ENCODE data around the gene NISCH.
"Not testable (repeated sequence)": the region's sequence is repeated elsewhere in the genome, so short reads cannot be mapped to it uniquely, and the experiment has no call there.

The NISCH gene

DNA sequence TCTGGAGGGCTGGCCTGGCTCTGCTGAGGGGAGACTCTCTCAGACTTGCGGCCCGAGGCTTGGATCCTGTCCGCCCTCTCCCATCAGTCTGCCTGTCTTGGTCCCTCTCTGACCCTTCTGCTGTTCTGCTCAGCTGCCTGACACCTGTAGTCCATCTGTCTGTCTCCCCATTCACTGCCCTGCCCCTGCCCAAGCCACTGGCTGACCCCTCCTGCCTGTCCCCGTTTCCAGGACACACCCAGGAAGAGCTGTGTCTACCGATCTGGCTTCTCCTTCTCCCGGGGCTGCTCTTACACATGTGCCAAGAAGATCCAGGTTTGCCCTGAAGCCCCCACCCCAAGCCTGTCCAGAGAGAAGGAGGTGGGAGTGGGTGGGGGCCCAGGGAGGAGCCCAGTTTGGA, 59.8 kb downstream of the NISCH start:
- DNase-seq (ENCODE audit: low spot score), result no peak

DNA sequence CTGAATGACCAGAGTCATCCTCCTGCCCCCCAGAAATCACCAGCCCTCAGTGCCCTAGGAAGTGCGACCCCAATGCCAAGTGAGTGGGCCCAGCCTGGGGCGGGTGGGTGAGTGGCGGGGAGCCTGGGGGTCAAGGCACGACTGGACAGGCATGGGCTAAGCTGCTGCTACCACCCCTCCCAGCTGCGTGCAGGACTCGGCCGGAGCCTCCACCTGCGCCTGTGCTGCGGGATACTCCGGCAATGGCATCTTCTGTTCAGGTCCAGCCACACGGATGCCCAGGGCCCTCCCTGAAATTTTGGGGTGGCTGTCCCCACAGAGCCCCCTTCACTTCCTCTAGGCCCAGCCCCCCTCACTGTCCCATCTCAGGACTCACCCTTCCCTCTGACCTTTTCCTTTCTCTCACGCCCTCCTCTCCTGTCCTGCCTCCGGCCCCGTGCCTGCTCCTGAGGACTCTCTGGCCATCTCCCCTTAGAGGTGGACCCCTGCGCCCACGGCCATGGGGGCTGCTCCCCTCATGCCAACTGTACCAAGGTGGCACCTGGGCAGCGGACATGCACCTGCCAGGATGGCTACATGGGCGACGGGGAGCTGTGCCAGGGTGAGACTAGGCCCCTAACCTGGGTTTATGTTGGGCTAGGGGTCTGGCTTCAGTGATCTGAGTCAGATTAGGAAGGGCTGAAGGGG, 61.2 kb downstream of the NISCH start:
- no peak for DNase-seq (ENCODE audit: low spot score)

DNA sequence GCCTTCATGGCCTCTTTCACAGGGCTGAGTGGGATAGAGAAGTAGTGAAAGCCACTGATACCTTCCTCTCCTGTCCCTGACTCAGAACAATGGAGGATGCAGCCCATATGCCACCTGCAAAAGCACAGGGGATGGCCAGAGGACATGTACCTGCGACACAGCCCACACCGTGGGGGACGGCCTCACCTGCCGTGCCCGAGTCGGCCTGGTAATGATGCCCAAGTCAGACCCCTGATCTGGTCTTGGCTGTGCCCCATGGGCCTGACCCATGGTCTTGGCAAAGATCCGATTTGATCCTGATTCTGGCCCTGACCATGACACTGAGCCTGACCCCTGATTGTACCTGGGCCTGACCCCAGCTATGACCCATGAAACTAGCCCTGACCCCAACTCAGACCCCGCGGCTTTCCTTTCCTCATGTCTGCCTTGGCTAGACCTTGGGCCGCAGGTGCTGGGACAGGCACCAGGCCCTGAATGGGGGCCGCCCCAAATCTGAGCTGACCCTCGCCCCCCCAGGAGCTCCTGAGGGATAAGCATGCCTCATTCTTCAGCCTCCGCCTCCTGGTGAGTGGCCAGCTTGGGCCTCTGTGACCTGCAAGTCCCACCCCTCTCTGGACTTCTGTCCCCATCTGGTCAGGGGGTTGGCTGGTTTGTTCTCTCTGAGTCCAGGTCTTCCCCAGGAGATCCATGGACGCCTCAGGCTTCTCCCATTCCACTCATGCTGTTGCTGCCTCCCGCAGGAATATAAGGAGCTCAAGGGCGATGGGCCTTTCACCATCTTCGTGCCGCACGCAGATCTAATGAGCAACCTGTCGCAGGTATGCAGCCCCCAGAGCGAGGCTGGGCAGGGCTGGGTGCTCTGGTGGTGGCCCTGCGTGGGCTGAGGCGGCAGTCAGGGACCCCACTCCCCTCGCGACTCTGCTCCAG, 62.7 kb downstream of the NISCH start:
- DNase-seq (ENCODE audit: low spot score), result no peak

DNA sequence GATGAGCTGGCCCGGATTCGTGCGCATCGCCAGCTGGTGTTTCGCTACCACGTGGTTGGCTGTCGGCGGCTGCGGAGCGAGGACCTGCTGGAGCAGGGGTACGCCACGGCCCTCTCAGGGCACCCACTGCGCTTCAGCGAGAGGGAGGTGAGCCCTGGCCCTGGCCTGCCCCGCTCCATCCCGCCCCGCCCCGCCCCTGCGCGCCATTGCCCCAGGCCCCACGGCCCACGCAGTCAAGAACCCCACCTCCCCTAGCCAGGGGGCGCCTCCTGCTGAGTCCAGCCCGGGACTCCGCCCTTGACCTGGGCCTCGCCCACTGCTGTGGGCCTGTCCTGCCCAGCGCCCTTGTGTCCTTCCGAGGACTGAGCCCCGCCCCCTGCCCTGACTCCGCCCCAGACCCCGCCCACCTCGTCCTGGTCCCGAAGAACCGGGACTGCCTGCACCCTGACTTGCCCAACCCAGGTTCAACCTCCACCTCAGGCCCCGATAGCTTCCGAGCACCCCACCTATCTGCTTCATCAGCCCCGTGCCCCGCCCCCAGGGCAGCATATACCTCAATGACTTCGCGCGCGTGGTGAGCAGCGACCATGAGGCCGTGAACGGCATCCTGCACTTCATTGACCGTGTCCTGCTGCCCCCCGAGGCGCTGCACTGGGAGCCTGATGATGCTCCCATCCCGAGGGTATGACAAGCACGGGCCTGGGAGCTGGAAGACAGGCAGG, 63.5 kb downstream of the NISCH start:
- DNase-seq (ENCODE audit: low spot score), result no peak

DNA sequence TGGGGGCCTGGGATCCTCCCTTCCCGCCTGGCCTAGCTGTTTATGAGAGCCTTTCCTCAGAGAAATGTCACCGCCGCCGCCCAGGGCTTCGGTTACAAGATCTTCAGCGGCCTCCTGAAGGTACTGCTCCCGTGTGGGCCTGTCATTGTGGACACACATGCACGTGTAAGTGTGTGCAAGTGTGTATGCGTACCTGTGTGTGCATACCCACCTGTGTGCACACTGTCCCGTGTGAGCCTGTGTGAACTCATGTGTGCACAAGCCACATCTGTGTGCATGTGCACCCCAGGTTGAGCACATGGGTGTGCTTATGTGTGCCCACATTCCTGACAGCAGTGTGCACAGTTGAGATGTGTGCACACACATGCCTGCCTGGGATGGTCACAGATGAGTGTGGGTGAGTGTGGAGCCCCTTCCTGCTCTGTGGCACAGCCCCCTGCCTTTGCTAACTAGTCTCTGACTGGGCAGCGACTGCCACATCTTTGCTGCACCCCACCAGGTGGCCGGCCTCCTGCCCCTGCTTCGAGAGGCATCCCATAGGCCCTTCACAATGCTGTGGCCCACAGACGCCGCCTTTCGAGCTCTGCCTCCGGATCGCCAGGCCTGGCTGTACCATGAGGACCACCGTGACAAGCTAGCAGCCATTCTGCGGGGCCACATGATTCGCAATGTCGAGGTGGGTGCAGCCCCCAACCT, 64.2 kb downstream of the NISCH start:
- no peak for DNase-seq (ENCODE audit: low spot score)

DNA sequence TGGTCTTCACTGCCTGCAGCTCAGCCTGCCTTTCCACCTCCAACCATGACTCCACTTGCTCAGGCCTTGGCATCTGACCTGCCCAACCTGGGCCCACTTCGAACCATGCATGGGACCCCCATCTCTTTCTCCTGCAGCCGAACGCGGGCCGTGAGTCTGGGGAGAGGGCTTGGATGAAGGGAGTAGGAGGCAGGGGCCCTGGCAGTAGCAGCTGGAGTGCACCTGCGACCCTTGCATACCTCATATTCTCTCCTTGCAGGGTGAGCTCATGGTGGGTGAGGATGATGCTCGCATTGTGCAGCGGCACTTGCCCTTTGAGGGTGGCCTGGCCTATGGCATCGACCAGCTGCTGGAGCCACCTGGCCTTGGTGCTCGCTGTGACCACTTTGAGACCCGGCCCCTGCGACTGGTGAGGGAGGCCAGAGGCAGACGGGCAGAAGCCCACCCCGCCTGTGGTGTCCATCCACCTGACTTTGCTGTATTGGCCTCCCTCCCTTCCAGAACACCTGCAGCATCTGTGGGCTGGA, 64.8 kb downstream of the NISCH start:
- no peak for DNase-seq (ENCODE audit: low spot score)

DNA sequence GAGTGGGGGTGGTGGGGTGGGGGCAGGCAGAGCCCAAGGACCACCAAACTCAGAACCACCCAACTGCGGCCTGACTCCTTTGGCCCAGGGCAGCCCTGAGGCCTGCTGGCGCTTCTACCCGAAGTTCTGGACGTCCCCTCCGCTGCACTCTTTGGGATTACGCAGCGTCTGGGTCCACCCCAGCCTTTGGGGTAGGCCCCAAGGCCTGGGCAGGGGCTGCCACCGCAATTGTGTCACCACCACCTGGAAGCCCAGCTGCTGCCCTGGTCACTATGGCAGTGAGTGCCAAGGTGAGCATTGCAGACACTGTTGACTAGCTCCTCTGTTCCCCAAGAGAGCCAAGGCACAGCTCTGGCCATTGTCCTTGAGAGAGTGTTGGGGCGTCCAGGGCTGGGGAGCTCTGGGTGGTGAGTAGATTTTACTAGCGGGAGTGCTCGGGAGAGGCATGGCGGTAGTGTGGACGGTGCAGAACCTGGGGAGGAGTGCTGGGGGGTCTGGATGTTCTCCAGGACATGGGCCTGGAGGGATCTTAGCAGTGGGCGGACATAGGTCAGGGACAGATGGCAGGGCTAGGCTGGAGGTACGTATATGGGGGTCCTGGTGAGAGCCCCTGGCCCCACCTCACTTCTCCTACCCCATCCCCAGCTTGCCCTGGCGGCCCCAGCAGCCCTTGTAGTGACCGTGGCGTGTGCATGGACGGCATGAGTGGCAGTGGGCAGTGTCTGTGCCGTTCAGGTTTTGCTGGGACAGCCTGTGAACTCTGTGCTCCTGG, 65.5 kb downstream of the NISCH start:
- no peak for DNase-seq (ENCODE audit: low spot score)

DNA sequence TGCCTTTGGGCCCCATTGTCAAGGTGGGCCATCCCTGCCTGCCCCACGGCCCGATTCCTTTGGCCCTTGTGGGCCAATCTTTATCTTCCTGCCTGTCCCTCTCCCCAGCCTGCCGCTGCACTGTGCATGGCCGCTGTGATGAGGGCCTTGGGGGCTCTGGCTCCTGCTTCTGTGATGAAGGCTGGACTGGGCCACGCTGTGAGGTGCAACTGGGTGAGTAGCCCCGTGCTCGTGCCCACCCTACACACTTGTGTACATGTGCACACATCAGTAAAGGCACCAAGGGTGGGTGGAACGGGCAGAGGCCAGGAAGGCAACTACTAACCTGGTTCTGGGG, 66.1 kb downstream of the NISCH start:
- no peak for DNase-seq (ENCODE audit: low spot score)

DNA sequence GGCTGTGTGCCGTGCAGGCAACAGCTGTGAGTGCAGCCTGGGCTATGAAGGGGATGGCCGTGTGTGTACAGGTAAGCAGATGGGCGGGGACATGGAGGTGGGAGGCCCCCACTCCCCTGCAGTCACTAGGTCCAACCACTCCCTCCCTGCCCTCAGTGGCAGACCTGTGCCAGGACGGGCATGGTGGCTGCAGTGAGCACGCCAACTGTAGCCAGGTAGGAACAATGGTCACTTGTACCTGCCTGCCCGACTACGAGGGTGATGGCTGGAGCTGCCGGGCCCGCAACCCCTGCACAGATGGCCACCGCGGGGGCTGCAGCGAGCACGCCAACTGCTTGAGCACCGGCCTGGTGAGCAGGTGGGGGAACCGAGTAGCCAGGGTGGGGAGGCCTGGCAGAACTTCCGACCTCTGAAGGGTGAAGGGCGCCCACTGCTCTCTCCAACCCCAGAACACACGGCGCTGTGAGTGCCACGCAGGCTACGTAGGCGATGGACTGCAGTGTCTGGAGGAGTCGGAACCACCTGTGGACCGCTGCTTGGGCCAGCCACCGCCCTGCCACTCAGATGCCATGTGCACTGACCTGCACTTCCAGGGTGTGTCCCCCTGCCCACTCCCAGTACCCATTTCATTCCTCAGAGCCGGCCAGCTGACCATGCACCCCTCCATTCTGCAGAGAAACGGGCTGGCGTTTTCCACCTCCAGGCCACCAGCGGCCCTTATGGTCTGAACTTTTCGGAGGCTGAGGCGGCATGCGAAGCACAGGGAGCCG, 66.7 kb downstream of the NISCH start:
- DNase-seq (ENCODE audit: low spot score), result no peak

DNA sequence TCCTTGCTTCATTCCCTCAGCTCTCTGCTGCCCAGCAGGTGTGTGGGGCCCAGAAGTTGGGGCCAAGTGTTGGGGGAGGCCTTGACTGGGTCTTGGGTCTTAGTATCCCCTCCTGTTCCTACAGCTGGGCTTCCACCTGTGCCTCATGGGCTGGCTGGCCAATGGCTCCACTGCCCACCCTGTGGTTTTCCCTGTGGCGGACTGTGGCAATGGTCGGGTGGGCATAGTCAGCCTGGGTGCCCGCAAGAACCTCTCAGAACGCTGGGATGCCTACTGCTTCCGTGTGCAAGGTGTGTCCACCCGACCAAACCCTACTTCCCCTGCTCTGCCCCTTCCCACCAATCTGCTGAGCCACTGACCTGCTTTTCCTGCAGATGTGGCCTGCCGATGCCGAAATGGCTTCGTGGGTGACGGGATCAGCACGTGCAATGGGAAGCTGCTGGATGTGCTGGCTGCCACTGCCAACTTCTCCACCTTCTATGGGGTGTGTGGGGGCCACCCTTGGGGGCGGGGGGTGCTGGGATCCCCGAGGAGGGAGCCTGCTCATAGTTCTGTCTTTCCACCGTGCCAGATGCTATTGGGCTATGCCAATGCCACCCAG, 67.3 kb downstream of the NISCH start:
- DNase-seq (ENCODE audit: low spot score), result no peak

DNA sequence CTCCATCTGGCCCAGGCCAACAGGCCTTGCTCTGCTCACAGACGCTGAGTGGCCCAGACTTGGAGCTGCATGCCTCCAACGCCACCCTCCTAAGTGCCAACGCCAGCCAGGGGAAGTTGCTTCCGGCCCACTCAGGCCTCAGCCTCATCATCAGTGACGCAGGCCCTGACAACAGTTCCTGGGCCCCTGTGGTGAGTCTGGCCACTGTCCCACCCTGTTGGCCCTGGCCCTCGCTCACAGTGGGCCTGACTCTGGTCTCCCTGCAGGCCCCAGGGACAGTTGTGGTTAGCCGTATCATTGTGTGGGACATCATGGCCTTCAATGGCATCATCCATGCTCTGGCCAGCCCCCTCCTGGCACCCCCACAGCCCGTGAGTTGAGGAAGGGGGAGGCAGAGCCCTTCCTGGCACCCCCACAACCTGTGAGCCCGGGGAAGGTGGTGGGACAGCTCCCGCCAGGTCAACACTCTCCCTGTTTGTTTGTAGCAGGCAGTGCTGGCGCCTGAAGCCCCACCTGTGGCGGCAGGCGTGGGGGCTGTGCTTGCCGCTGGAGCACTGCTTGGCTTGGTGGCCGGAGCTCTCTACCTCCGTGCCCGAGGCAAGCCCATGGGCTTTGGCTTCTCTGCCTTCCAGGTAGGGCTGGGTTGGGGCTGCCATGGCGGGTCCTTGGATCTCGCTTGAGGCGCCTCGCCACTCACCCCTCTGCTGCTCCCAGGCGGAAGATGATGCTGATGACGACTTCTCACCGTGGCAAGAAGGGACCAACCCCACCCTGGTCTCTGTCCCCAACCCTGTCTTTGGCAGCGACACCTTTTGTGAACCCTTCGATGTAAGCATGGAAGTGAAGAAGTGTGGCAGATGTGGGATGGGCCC, 68.2 kb downstream of the NISCH start:
- DNase-seq (ENCODE audit: low spot score), result no peak

DNA sequence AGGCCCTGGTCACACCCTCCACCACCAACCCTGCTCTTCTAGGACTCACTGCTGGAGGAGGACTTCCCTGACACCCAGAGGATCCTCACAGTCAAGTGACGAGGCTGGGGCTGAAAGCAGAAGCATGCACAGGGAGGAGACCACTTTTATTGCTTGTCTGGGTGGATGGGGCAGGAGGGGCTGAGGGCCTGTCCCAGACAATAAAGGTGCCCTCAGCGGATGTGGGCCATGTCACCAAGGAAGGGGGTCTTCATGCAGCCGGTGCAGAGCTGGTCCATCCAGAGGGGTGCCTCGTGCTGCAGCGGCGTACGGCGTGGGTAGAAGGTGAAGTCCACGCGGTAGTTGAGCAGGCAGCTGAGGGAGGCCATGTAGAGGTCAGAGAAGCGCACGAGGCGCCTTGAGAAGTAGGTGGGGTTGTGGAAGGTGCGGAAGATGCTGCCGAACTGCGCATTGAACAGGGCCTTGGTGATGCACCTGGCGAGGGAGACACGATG, 68.9 kb downstream of the NISCH start:
- DNase-seq (ENCODE audit: low spot score), result no peak

DNA sequence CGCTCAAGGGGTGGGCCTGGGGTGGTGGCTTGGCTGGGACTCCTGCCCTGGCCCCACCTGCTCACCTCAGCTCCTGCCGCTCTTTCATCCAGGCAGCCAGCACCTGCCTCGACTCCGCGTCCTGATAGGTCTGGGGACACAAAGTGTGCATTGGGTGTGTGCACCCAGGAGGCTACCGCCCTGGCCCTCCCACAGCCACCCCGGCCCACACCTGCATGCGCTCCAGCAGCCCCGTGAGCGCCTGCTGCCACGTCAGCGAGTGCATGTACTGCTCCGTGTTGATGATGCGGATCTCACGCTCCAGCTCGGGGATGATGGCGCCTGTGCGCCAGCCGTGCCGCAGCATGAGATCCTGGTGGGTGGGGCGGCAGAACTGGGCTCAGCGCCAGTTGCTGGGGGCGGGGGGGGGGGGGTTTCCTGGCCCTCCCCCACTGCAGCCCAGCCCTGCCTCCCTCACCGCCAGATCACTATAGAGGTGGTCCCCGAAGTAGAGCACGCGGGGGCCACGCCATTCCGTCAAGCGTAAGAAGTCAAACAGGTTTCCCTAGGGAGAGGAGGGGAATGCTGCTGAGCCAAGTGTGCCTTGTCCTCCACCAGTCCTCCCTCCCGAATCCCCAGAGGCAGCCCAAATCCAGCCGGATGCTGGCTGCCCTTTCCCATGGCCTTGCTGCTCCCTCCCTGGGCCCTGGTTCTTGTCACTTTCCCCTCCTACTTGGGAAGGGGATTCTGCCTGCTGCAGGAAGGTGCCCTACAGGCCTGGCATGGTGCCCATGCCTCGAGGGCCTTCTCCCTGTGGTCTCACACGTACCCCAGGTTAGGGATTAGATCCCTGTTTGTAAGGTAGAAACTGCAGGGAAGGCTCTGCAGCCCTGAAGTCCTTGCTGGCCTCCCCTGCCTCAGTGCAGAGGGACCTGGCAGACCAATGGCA, 69.6 kb downstream of the NISCH start:
- no peak for DNase-seq (ENCODE audit: low spot score)

DNA sequence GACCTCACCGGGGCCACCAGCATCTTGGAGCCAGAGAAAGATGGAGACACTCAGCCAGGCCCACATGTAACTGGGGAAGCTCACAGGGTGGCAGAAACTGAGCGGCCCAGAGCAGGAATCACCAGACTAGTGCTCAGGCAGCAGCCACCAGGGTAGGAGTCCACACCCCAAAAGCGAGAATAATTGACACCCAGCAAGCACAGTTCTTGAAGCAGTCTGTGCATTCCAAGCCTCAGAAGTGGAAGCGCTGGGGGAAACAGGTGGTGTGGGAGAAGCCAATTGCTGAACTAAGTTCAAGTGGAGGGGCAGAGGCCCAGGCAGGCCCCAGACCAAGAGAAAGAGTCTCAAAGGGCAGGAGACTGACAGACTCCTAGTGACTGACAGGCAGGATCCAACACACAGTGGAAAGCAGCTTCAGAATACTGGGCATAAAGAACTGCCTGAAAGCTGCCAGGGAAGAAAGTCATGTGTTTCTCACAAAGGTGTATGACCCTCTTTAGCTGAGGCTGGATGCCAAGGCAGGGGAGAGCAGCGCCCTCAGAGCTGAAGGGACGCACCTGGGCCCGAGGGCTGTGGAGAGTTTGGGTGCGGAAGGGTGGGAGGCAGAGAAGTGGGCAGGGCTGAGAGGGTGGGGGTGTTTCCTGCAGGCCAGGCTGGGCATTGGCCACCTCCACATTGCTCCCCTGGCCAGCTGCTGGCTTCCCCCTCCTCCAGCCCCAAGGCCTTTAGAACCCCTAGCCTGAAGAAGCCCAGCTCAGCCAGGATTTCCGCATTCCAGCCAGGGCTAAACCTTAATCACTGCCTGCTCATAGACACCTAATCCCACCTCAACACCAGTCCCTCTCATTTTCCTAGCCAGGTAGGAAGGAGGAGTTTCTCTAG, 70.5 kb downstream of the NISCH start:
- no peak for DNase-seq (ENCODE audit: low spot score)

DNA sequence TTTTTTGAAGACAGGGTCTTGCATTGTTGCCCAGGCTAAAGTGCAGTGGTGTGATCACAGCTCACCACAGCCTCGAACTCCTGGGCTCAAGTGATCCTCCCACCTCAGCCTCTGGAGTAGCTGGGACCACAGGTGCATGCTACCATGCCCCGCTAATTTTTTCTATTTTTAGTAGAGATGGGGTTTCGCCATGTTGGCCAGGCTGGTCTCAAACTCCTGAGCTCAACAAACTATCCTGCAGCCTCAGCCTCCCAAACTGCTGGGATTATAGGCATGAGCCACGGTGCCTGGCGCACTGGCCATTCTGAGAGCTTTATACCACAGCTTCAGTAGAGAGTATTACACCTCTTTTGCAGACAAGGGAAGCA, 71.3 kb downstream of the NISCH start:
- DNase-seq (ENCODE audit: low spot score), result not testable (repeated sequence)

DNA sequence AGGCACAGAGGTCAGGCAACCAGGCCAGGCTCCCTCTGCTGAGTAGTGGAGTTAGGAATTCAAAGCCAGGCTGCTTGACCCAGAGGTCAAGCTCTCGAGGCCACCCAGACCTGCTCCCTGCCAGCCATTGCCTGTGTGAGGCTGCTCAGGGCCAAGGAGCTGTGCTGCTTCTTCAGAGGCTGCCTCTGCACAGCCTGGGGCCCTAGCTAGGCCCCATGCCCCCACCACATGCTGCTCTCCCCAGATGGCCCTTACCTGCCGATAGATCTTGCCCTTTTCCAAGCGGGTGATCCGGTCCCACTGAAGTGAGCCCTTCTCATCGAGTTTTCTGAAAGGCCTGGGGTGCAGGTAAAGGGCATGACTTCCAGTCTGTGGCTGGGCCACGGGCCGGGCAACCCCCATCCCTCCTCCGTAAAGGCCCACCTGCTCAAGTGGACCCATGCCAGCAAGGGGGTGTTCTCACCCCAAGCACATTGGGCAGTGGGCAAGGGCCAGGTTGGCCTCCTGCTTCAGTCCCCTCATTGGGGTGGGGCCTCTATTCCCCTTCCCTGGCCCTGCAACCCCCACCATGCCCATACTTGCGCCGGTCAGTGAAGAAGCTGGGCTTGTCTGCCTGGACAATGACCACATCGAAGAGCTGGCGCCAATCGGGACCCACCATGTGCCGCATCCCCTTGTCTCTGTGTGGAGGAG, 71.8 kb downstream of the NISCH start:
- DNase-seq (ENCODE audit: low spot score), result no peak
